DND-41 (cell line): ENCODE data around the gene EFHD2.

ENCODE experiments used
- CTCF ChIP-seq: IDR thresholded peaks from 2 replicates; pipeline ENCODE4 v1.5.1; 2012; ENCODE audit warnings: borderline replicate concordance, low read length, moderate library complexity, mild to moderate bottlenecking; ENCODE audit not compliant: poor library complexity, severe bottlenecking; ENCODE audit errors: extremely low read depth
- EZH2 ChIP-seq: IDR thresholded peaks from 3 replicates; pipeline ENCODE4 v1.6.1; 2012; ENCODE audit warnings: borderline replicate concordance, low read depth, mild to moderate bottlenecking, moderate library complexity, low read length, inconsistent platforms; ENCODE audit not compliant: severe bottlenecking

GRCh38 chr1:15453734-15454133, 44.0 kb downstream of the EFHD2 start:
- no peak for TF ChIP-seq CTCF
- no peak for TF ChIP-seq EZH2
